Hepatocyte (in vitro differentiated cells): ENCODE results near the gene GNG7. TPM values are rescaled to one million over a fixed set of nuclear protein-coding genes. Genes with fewer than 3 reads are reported as not detected.

ENCODE experiments used
- DNase-seq: peaks from one replicate; pipeline ENCODE4 v3.0.0-alpha.2; 2016; ENCODE audit warnings: low spot score
- H2AFZ ChIP-seq: fragments of 200-600 bp; sonication (generic); 2 replicates; pipeline ENCODE4 v1.6.0; 2016; ENCODE audit warnings: antibody characterized with exemption, mild to moderate bottlenecking
- H3K27ac ChIP-seq: fragments of 200-600 bp; sonication (generic); 2 replicates; pipeline ENCODE4 v1.5.1; 2016; ENCODE audit warnings: mild to moderate bottlenecking
- H3K27me3 ChIP-seq: fragments of 200-600 bp; sonication (generic); 2 replicates; pipeline ENCODE4 v1.6.1; 2016
- H3K36me3 ChIP-seq: fragments of 200-600 bp; sonication (generic); replicated peaks from 2 replicates; pipeline ENCODE4 v1.5.1; 2016; ENCODE audit warnings: low read depth; ENCODE audit not compliant: insufficient read depth
- H3K4me1 ChIP-seq: fragments of 200-600 bp; sonication (generic); 2 replicates; pipeline ENCODE4 v1.5.1; 2016; ENCODE audit warnings: mild to moderate bottlenecking, moderate library complexity; ENCODE audit not compliant: insufficient read depth
- H3K4me2 ChIP-seq: fragments of 200-600 bp; sonication (generic); 2 replicates; pipeline ENCODE4 v1.6.0; 2016
- H3K4me3 ChIP-seq: fragments of 200-600 bp; sonication (generic); 2 replicates; pipeline ENCODE4 v1.5.1; 2016; ENCODE audit warnings: mild to moderate bottlenecking
- H3K79me2 ChIP-seq: fragments of 200-600 bp; sonication (generic); 2 replicates; pipeline ENCODE4 v1.6.0; 2017; ENCODE audit warnings: mild to moderate bottlenecking
- H3K9me2 ChIP-seq: fragments of 200-600 bp; sonication (generic); replicated peaks from 2 replicates; pipeline ENCODE4 v1.6.0; 2017; ENCODE audit warnings: mild to moderate bottlenecking; ENCODE audit not compliant: insufficient read depth
- H3K9me3 ChIP-seq: fragments of 200-600 bp; sonication (generic); 2 replicates; pipeline ENCODE4 v1.5.1; 2016; ENCODE audit warnings: low read depth, mild to moderate bottlenecking
- H4K20me1 ChIP-seq: fragments of 200-600 bp; sonication (generic); 2 replicates; pipeline ENCODE4 v1.6.0; 2016; ENCODE audit warnings: mild to moderate bottlenecking; ENCODE audit not compliant: insufficient read depth, poor library complexity, severe bottlenecking
- CTCF ChIP-seq: fragments of 200-600 bp; sonication (generic); IDR thresholded peaks from 2 replicates; pipeline ENCODE4 v1.5.1; 2016; ENCODE audit warnings: antibody characterized with exemption, mild to moderate bottlenecking; ENCODE audit not compliant: poor library complexity
- EZH2 ChIP-seq: fragments of 200-600 bp; sonication (generic); IDR thresholded peaks from 2 replicates; pipeline ENCODE4 v1.6.1; 2016; ENCODE audit warnings: antibody characterized with exemption, mild to moderate bottlenecking, borderline replicate concordance
- EZH2phosphoT487 ChIP-seq: fragments of 200-600 bp; sonication (generic); IDR thresholded peaks from one replicate; pipeline ENCODE4 v1.6.1; 2018; ENCODE audit warnings: antibody characterized with exemption, mild to moderate bottlenecking, low read depth, moderate library complexity; ENCODE audit not compliant: unreplicated experiment, severe bottlenecking
- WGBS: methylation state at CpG from one replicate; pipeline ENCODE4 v1.1.6; 2016; ENCODE audit warnings: low lambda C conversion rate; ENCODE audit errors: missing lambda C conversion rate; 5-methylcytosine and 5-hydroxymethylcytosine counted together
- polyA plus RNA-seq: library from polyadenylated mRNA; unstranded; fragments of >200 nt; fragmentation: Nextera tagmentation; extraction: Ambion mirVana; gene quantifications from 2 replicates; pipeline ENCODE4 v1.2.1, GENCODE V29; 2016
- total RNA-seq: library from RNA; depleted of rRNA; stranded (reverse); fragments of >200 nt; gene quantifications from 2 replicates; pipeline ENCODE4 v1.2.3, GENCODE V29; 2014

GNG7 gene
- total and polyA plus RNA-seq, 2 experiments from 2014 or later, result 1.2 to 1.9 TPM

- no peak for TF ChIP-seq CTCF
- no peak overlapping the region for H3K4me3 ChIP-seq
- no peak overlapping the region for H2AFZ ChIP-seq
- H3K9me2 ChIP-seq, result no peaks in the 10 kb centered on the region
- peaks cover 5% of the 10 kb centered on the region for H3K4me1 ChIP-seq
- H3K36me3 ChIP-seq, result no peaks in the 10 kb centered on the region
- no peaks in the 10 kb centered on the region for H3K79me2 ChIP-seq
- H3K27me3 ChIP-seq, result no peaks in the 10 kb centered on the region
- no peaks in the 10 kb centered on the region for H4K20me1 ChIP-seq
- DNase-seq, result no peak
- H3K27ac ChIP-seq, result peak overlapping the region; percentile 8
- no peak overlapping the region for H3K4me2 ChIP-seq
- no peaks in the 10 kb centered on the region for H3K9me3 ChIP-seq
- 74% methylated on average over 3 of the region's 3 CpGs for WGBS
Observed at GRCh38 chr19:2591537-2592291, 110.8 kb downstream of the GNG7 start.

- Histone ChIP-seq H3K27ac (no peak overlapping the region), H3K4me1 (peaks cover 5% of the 10 kb centered on the region), H3K27me3 (no peaks in the 10 kb centered on the region), H2AFZ (no peak overlapping the region), H3K4me2 (no peak overlapping the region), H3K9me3 (no peaks in the 10 kb centered on the region), H3K36me3 (no peaks in the 10 kb centered on the region), H3K9me2 (no peaks in the 10 kb centered on the region), H3K79me2 (no peaks in the 10 kb centered on the region), H3K4me3 (no peak overlapping the region), H4K20me1 (no peaks in the 10 kb centered on the region)
- DNase-seq, result no peak
- 93% methylated on average over 8 of the region's 9 CpGs for WGBS
- TF ChIP-seq CTCF, result no peak
- no peak for TF ChIP-seq EZH2
- no peak for TF ChIP-seq EZH2phosphoT487
Observed at GRCh38 chr19:2590630-2591399, 111.7 kb downstream of the GNG7 start.

- Histone ChIP-seq H3K4me3 (no peak overlapping the region), H3K36me3 (no peaks in the 10 kb centered on the region), H4K20me1 (no peaks in the 10 kb centered on the region), H3K4me2 (no peak overlapping the region), H2AFZ (no peak overlapping the region), H3K9me3 (no peaks in the 10 kb centered on the region), H3K4me1 (peaks cover 5% of the 10 kb centered on the region), H3K79me2 (no peaks in the 10 kb centered on the region), H3K9me2 (no peaks in the 10 kb centered on the region), H3K27ac (no peak overlapping the region), H3K27me3 (no peaks in the 10 kb centered on the region)
- TF ChIP-seq EZH2 (no peak), CTCF (no peak), EZH2phosphoT487 (no peak)
- no peak for DNase-seq
- 93% methylated on average over 10 of the region's 10 CpGs for WGBS
Observed at GRCh38 chr19:2589441-2589840, 113.1 kb downstream of the GNG7 start.
